Cardiac septum (tissue), 1 donor: ENCODE data around the gene TCEA3. TPM values are rescaled to one million over a fixed set of nuclear protein-coding genes. Genes with fewer than 3 reads are reported as not detected.

Experiments used
- DNase-seq: peaks from one replicate; pipeline ENCODE4 v3.0.0-alpha.2; 2020; ENCODE audit warnings: low spot score
- intact Hi-C: fragments of 100-400 bp; cut with DNase I; formaldehyde crosslinking; loops from one replicate; pipeline ENCODE4 v1.14.0; 2022
- total RNA-seq: library from RNA; stranded (reverse); fragmentation: NEBNext Ultra II Directional; extraction: Animal tissue kit (Norgen Biotek cat#: 25700); gene quantifications from one replicate; pipeline ENCODE4 v1.2.1, GENCODE V29; 2021
- donor health status: DM: no; HTN: no; CAD: no.

The TCEA3 gene
- total RNA-seq, 1 donor from 2014 or later = 46.0 TPM

GRCh38 chr1:23354245-23354644, 70.3 kb downstream of the TCEA3 start:
- intact Hi-C loops = no loop called here
- no peak for DNase-seq

DNA sequence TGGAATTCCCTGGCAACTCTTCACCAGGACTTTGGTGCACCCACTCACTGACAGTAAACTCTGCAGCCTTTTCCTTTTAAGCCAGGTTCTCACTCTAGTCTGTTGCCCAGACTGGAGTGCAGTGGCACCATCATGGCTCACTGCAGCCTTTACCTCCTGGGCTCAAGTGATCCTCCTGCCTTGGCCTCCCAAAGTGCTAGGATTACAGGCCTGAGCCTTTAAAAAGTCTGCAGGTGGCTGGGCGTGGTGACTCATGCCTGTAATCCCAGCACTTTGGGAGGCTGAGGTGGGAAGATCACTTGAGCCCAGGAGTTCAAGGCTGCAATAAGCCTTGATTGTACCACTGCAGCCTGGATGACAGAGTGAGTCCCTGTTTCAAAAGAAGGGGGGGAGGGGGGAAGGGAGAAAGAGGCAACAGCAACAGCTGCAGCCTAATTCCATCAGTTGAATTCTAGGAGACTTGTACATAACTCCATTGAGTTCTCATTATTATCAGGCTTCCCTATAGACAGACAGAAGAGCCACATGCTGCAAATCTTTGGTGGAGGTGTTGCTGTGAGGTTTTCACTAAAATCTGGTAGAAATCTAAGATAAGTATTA, 72.4 kb downstream of the TCEA3 start:
- no peak for DNase-seq

DNA sequence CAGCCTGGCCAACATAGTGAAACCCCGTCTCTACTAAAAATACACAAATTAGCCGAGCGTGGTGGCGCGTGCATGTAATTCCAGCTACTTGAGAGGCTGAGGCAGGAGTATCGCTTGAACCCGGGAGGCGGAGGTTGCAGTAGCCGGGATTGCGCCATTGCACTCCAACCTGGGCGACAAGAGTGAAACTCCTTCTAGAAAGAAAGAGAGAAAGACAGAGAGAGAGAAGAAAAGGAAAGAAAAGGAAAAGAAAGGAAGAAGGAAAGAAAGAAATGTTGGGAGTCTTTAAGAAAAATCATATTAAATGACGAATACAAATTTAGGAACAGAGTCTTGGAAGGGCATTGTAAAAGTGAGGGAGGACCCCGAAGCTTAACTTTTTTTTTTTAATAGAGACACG, 78.6 kb downstream of the TCEA3 start:
- DNase-seq = no peak
- intact Hi-C loops = loop anchor here (2.0 kb wide), 1 partner anchor 57 kb away; no protein-coding TSS in a partner anchor

More for the DNA sequence above, 72.4 kb downstream of the TCEA3 start:
- intact Hi-C loops = no loop called here

GRCh38 chr1:23344987-23345472, 79.5 kb downstream of the TCEA3 start:
- intact Hi-C loops = loop anchor here (1.0 to 5.0 kb wide), 3 partner anchors 23 to 137 kb away; partner anchors contain the start of gene ASAP3
- DNase-seq = no peak

- peak; percentile 100 for DNase-seq
- intact Hi-C loops = loop anchor here (1.0 to 5.0 kb wide), 3 partner anchors 24 to 138 kb away; partner anchors contain the start of gene ASAP3
Observed at GRCh38 chr1:23344111-23344986, 80.2 kb downstream of the TCEA3 start, which contains the start of gene HNRNPR. TSS of gene HNRNPR (minus strand) at chr1:23344284. CDS start at chr1:23341008, 3,276 bp downstream.

- intact Hi-C loops = loop anchor here (1.0 to 5.0 kb wide), 3 partner anchors 25 to 139 kb away; partner anchors contain the start of gene ASAP3
- peak; percentile 77 for DNase-seq
Observed at GRCh38 chr1:23343221-23344110, 81.1 kb downstream of the TCEA3 start.

- no peak for DNase-seq
- intact Hi-C loops = loop anchor here (5.0 kb wide), 1 partner anchor 140 kb away; the partner anchor contains the start of gene ASAP3
Observed at GRCh38 chr1:23341931-23342692, 82.4 kb downstream of the TCEA3 start.

DNA sequence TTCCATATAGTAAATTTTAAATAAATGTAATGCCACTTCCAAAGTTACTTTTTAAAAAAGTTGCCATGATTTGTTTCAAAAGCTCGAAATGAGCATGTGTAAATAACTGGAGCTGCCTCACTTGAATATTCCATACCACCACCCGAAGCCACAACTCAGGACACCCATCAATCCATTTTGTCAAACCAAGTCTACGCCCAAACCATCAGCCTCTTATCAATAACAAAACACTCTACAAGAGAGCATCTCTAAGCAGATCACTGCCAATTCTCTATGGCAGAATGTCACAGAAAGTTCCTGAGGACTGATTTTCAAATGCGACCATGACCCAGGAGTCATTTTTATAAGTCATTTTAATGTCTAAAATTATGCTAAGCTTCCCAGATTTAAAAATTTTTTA, 84.9 kb downstream of the TCEA3 start:
- intact Hi-C loops = loop anchor here (5.0 kb wide), 1 partner anchor 143 kb away; the partner anchor contains the start of gene ASAP3
- DNase-seq = no peak

GRCh38 chr1:23337869-23338268, 86.7 kb downstream of the TCEA3 start:
- no peak for DNase-seq
- intact Hi-C loops = no loop called here

- intact Hi-C loops = no loop called here
- no peak for DNase-seq
Observed at GRCh38 chr1:23331713-23332112, 92.8 kb downstream of the TCEA3 start.

Other genes starting within 250 kb of the TCEA3 start
- not detected for gene HTR1D, start 207.2 kb downstream of the TCEA3 start, total RNA-seq
- 67.3 TPM for gene HNRNPR, start 80.5 kb downstream of the TCEA3 start, total RNA-seq
- 19.8 TPM for gene ZNF436, start 54.9 kb downstream of the TCEA3 start, total RNA-seq
- gene ASAP3, start 59.4 kb upstream of the TCEA3 start, total RNA-seq = 30.5 TPM
- 0.30 TPM for gene E2F2, start 106.5 kb upstream of the TCEA3 start, total RNA-seq
- 126 TPM for gene ID3, start 134.8 kb upstream of the TCEA3 start, total RNA-seq